Activated CD4-positive, CD25-positive, alpha-beta regulatory T cell (primary cell): ENCODE measurements around the gene ANKRD17.

ENCODE experiments used
- DNase-seq, 4 experiments: peaks; one replicate each; lab custom pipeline; 2025; lab: John Stamatoyannopoulos, UW

The ANKRD17 gene

GRCh38 chr4:73127839-73128453 lies 130.7 kb downstream of the ANKRD17 start:
- no peak for DNase-seq

GRCh38 chr4:73109493-73109892 lies 149.1 kb downstream of the ANKRD17 start:
- no peak for DNase-seq

GRCh38 chr4:73104695-73105094 lies 153.9 kb downstream of the ANKRD17 start:
- DNase-seq = no peak

GRCh38 chr4:73103799-73104503 lies 154.6 kb downstream of the ANKRD17 start:
- no peak for DNase-seq

- no peak for DNase-seq
These were observed 159.5 kb downstream of the ANKRD17 start for GRCh38 chr4:73099143-73099542.

GRCh38 chr4:73098713-73099112 lies 159.9 kb downstream of the ANKRD17 start:
- no peak for DNase-seq

GRCh38 chr4:73098016-73098415 lies 160.6 kb downstream of the ANKRD17 start:
- DNase-seq = no peak

- no peak for DNase-seq
These were observed 165.7 kb downstream of the ANKRD17 start for GRCh38 chr4:73092868-73093267.

- DNase-seq = no peak
These were observed 167.9 kb downstream of the ANKRD17 start for GRCh38 chr4:73090738-73091137.

GRCh38 chr4:73087871-73088270 lies 170.7 kb downstream of the ANKRD17 start:
- DNase-seq = no peak

- no peak for DNase-seq
These were observed 172.3 kb downstream of the ANKRD17 start for GRCh38 chr4:73086095-73086868.

GRCh38 chr4:73080789-73081188 lies 177.8 kb downstream of the ANKRD17 start:
- no peak for DNase-seq

- no peak for DNase-seq
These were observed 182.8 kb downstream of the ANKRD17 start for GRCh38 chr4:73075832-73076231.

GRCh38 chr4:73070074-73070390 lies 188.6 kb downstream of the ANKRD17 start:
- no peak for DNase-seq

- DNase-seq = peak; percentile 81 to 91 (median 83)
These were observed 189.1 kb downstream of the ANKRD17 start, which contains the start of gene COX18 for GRCh38 chr4:73069338-73070073. Gene COX18 (minus strand): TSS chr4:73069716. CDS start chr4:73069649, 67 bp downstream.

GRCh38 chr4:73068491-73069337 lies 189.9 kb downstream of the ANKRD17 start:
- no peak for DNase-seq

- no peak for DNase-seq
These were observed 190.6 kb downstream of the ANKRD17 start for GRCh38 chr4:73067971-73068394.

GRCh38 chr4:73066928-73067327 lies 191.7 kb downstream of the ANKRD17 start:
- no peak for DNase-seq

- DNase-seq = no peak
These were observed 192.2 kb downstream of the ANKRD17 start for GRCh38 chr4:73066445-73066844.

GRCh38 chr4:73064536-73064935 lies 194.1 kb downstream of the ANKRD17 start:
- DNase-seq = no peak

GRCh38 chr4:73055241-73055897 lies 203.2 kb downstream of the ANKRD17 start:
- DNase-seq = no peak
